Measurements from ENCODE around the gene RAB31. TPM values are rescaled to one million over a fixed set of nuclear protein-coding genes. Genes with fewer than 3 reads are reported as not detected.

RAB31 gene
- total RNA-seq, 4 donors from 2014 or later, result 27.1 to 54.4 (median 44.3) TPM

GRCh38 chr18:9704233-9705118 lies 3.6 kb upstream of the RAB31 start:
- TF ChIP-seq EP300 (IDR thresholded peaks at IDR 0.05) (no peak), POLR2A (IDR thresholded peaks at IDR 0.05) (no peak), CTCF (IDR thresholded peaks at IDR 0.05) (no peak)
- H3K27me3 ChIP-seq, result no peaks in the 10 kb centered on the region
- H3K27ac ChIP-seq, result no peak overlapping the region
- no peak overlapping the region for H3K4me3 ChIP-seq
- DNase-seq (ENCODE audit: low spot score in 2 of 2), result no peak
- H3K4me1 ChIP-seq, result peaks cover 0 to 16% (median under 1%) of the 10 kb centered on the region in 4 donors
- 84 to 90% methylated on average over 11 of the region's 11 CpGs for WGBS, 2 donors
- no peaks in the 10 kb centered on the region for H3K9me3 ChIP-seq
- H3K36me3 ChIP-seq, result no peaks in the 10 kb centered on the region

GRCh38 chr18:9705183-9705829 lies 2.8 kb upstream of the RAB31 start:
- no peak overlapping the region for H3K4me3 ChIP-seq
- DNase-seq (ENCODE audit: low spot score in 2 of 2), result no peak
- H3K36me3 ChIP-seq, result no peaks in the 10 kb centered on the region
- no peaks in the 10 kb centered on the region for H3K9me3 ChIP-seq
- WGBS, 2 donors, result 80% methylated on average over 6 of the region's 6 CpGs
- H3K4me1 ChIP-seq, result peaks cover 0 to 24% (median 5%) of the 10 kb centered on the region in 4 donors
- TF ChIP-seq POLR2A (IDR thresholded peaks at IDR 0.05) (no peak), CTCF (IDR thresholded peaks at IDR 0.05) (no peak), EP300 (IDR thresholded peaks at IDR 0.05) (no peak)
- H3K27me3 ChIP-seq, result no peaks in the 10 kb centered on the region
- H3K27ac ChIP-seq, result no peak overlapping the region

- H3K27ac ChIP-seq, result peak overlapping the region in 2 of 4 donors; percentile 95 to 99
- TF ChIP-seq POLR2A (IDR thresholded peaks at IDR 0.05) (no peak), EP300 (IDR thresholded peaks at IDR 0.05) (no peak), CTCF (IDR thresholded peaks at IDR 0.05) (no peak)
- H3K36me3 ChIP-seq, result no peaks in the 10 kb centered on the region
- peaks cover 0 to 27% (median 5%) of the 10 kb centered on the region in 4 donors for H3K4me1 ChIP-seq
- no peak for DNase-seq (ENCODE audit: low spot score in 2 of 2)
- H3K4me3 ChIP-seq, result no peak overlapping the region
- 81% methylated on average over 12 of the region's 12 CpGs for WGBS, 2 donors
- H3K9me3 ChIP-seq, result no peaks in the 10 kb centered on the region
- no peaks in the 10 kb centered on the region for H3K27me3 ChIP-seq
Measured at GRCh38 chr18:9706081-9706935, 1.8 kb upstream of the RAB31 start.

GRCh38 chr18:9707381-9708056 lies 582 bp upstream of the RAB31 start:
- Histone ChIP-seq H3K27ac (peak overlapping the region; percentile 77 to 99 (median 92)), H3K4me1 (peaks cover 0 to 32% (median 8%) of the 10 kb centered on the region in 4 donors), H3K36me3 (no peaks in the 10 kb centered on the region), H3K9me3 (no peaks in the 10 kb centered on the region), H3K27me3 (no peaks in the 10 kb centered on the region), H3K4me3 (peak overlapping the region; percentile 53 to 90 (median 86))
- no peak for DNase-seq (ENCODE audit: low spot score in 2 of 2)
- TF ChIP-seq POLR2A (IDR thresholded peaks at IDR 0.05), result no peak
- TF ChIP-seq EP300 (IDR thresholded peaks at IDR 0.05), result peak in 1 of 2 donors; percentile 7
- no peak for TF ChIP-seq CTCF (IDR thresholded peaks at IDR 0.05)
- WGBS, 2 donors, result 14 to 16% methylated on average over 18 to 31 of the region's 31 CpGs

Data from tibial nerve (tissue), 4 donors.